Small intestine (tissue), 7 donors: ENCODE data around the gene LRRC3C. TPM values are rescaled to one million over a fixed set of nuclear protein-coding genes. Genes with fewer than 3 reads are reported as not detected.

Source experiments
- DNase-seq, 2 donors: peaks; one replicate each; pipeline versions ENCODE4 v3.0.0 to v3.0.0-alpha.2; 2013
- FAIRE-seq: peaks from 2 replicates; lab custom pipeline; 2012; peaks lifted over from hg19 to GRCh38; lab: Jason Lieb, UNC
- H3K27ac ChIP-seq, 3 donors: one replicate each; pipeline ENCODE4 v1.5.1; 2013; ENCODE audit warnings: low read length in 2 of 3, mild to moderate bottlenecking in 2 of 3, control low read depth in 1 of 3, inconsistent platforms in 1 of 3, low read depth in 1 of 3, moderate library complexity in 1 of 3
- H3K27me3 ChIP-seq, 3 donors: one replicate each; pipeline ENCODE4 v1.6.1; 2013; ENCODE audit warnings: low read length in 3 of 3, inconsistent platforms in 1 of 3; ENCODE audit not compliant: control insufficient read depth in 3 of 3, insufficient read depth in 3 of 3
- H3K36me3 ChIP-seq, 3 donors: one replicate each; pipeline ENCODE4 v1.6.1; 2013; ENCODE audit warnings: low read length in 3 of 3, inconsistent platforms in 1 of 3, low read depth in 1 of 3, mild to moderate bottlenecking in 1 of 3, moderate library complexity in 1 of 3; ENCODE audit not compliant: control insufficient read depth in 3 of 3, insufficient read depth in 2 of 3
- H3K4me1 ChIP-seq, 3 donors: one replicate each; pipeline ENCODE4 v1.6.1; 2013; ENCODE audit warnings: low read length in 2 of 3, inconsistent platforms in 1 of 3, low read depth in 1 of 3, mild to moderate bottlenecking in 1 of 3, moderate library complexity in 1 of 3; ENCODE audit not compliant: control insufficient read depth in 3 of 3, insufficient read depth in 2 of 3
- H3K4me3 ChIP-seq, 3 donors: one replicate each; pipeline ENCODE4 v1.5.1; 2013; ENCODE audit warnings: low read length in 3 of 3, control low read depth in 1 of 3, inconsistent platforms in 1 of 3, low read depth in 1 of 3, mild to moderate bottlenecking in 1 of 3, moderate library complexity in 1 of 3
- H3K9me3 ChIP-seq, 2 donors: one replicate each; pipeline ENCODE4 v1.6.1; 2013; ENCODE audit warnings: low read depth in 1 of 2, low read length in 1 of 2; ENCODE audit not compliant: control insufficient read depth in 2 of 2, insufficient read depth in 1 of 2
- WGBS, 3 donors: extraction: QIAGEN DNeasy Blood & Tissue Kit; methylation state at CpG; one replicate each; pipeline ENCODE4 v1.1.7; 2013; 5-methylcytosine and 5-hydroxymethylcytosine counted together
- polyA plus RNA-seq, 4 donors: library from polyadenylated mRNA; stranded (reverse) in 3 of 4; unstranded in 1 of 4; fragments of 200-250 nt in 3 of 4; fragments of 120-200 nt in 1 of 4; gene quantifications; one replicate each; pipeline versions ENCODE4 v1.2.1 to v1.2.3, GENCODE V29; 2013
- donor health status: healthy with polysubstance abuse.
- donor health status: control.
- donor health status: control.
- donor health status: Bipolar disorder and iron deficiency.
- donor health status: healthy.

LRRC3C gene
- polyA plus RNA-seq, 4 donors, result 0.10 TPM; not detected in 3

DNA sequence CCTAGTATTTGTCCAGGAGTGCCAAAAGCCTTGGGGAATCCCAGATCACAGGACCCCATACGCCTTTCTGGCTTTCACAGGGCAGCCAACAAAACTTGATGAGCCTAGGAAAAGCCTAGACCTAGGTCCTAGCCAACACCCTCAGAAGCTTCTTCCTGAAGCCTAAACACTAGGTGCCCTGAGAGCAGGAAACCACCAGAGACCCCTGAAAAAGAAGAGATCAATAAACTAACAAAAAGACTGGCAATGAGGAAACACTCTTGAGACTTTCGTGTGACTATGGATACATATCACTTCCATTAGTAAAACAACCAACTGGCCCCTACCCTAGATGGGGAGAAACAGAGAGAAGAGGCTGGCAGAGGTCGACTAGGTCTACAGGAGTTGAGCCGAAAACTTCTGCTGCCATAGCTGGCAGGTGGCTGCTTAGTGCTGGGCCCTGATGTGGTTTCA lies 1.4 kb upstream of the LRRC3C start:
- H3K27me3 ChIP-seq, result no peaks in the 10 kb centered on the region
- no peaks in the 10 kb centered on the region for H3K9me3 ChIP-seq
- H3K36me3 ChIP-seq, result peaks cover 4 to 45% (median 18%) of the 10 kb centered on the region in 3 donors
- FAIRE-seq, result no peak
- no peak for DNase-seq
- 12 to 28% (median 13%) methylated on average over 4 of the region's 4 CpGs for WGBS, 3 donors
- peaks cover 3 to 59% (median 9%) of the 10 kb centered on the region in 3 donors for H3K4me1 ChIP-seq
- peak overlapping the region; percentile 87 to 93 (median 89) for H3K4me3 ChIP-seq
- peak overlapping the region; percentile 89 to 91 (median 89) for H3K27ac ChIP-seq

DNA sequence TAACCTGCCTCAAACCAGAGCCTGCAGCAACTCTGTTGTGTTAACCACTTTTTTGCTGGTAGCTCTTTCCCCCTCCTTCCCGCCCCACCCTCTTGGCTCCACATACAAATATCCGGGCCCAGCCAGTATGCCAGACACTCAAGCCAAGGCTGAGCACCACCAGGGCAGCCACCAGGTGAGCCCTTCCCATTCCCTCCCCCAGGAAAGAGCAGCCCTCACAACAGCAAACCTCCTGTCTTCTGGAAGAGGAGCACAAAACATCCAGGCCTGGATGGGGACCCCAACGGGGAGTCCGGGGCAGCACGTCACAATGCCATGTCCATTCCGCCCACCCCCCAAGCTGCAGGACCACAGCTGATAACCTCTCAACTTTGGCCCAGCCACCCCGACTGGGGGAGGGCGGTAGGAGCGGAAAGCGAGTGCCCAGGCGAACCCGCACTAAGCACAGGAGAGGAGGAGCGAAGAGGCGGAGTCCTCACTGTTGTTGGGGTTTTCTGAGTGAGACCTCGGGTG lies 888 bp upstream of the LRRC3C start:
- H3K27me3 ChIP-seq, result no peaks in the 10 kb centered on the region
- 0 to 1% (median 1%) methylated on average over 12 to 15 of the region's 15 CpGs for WGBS, 3 donors
- DNase-seq, result peak; percentile 59 to 79
- H3K27ac ChIP-seq, result peak overlapping the region; percentile 89 to 91 (median 89)
- peaks cover 4 to 40% (median 17%) of the 10 kb centered on the region in 3 donors for H3K36me3 ChIP-seq
- peaks cover 3 to 55% (median 9%) of the 10 kb centered on the region in 3 donors for H3K4me1 ChIP-seq
- H3K9me3 ChIP-seq, result no peaks in the 10 kb centered on the region
- H3K4me3 ChIP-seq, result peak overlapping the region; percentile 87 to 93 (median 89)
- no peak for FAIRE-seq

DNA sequence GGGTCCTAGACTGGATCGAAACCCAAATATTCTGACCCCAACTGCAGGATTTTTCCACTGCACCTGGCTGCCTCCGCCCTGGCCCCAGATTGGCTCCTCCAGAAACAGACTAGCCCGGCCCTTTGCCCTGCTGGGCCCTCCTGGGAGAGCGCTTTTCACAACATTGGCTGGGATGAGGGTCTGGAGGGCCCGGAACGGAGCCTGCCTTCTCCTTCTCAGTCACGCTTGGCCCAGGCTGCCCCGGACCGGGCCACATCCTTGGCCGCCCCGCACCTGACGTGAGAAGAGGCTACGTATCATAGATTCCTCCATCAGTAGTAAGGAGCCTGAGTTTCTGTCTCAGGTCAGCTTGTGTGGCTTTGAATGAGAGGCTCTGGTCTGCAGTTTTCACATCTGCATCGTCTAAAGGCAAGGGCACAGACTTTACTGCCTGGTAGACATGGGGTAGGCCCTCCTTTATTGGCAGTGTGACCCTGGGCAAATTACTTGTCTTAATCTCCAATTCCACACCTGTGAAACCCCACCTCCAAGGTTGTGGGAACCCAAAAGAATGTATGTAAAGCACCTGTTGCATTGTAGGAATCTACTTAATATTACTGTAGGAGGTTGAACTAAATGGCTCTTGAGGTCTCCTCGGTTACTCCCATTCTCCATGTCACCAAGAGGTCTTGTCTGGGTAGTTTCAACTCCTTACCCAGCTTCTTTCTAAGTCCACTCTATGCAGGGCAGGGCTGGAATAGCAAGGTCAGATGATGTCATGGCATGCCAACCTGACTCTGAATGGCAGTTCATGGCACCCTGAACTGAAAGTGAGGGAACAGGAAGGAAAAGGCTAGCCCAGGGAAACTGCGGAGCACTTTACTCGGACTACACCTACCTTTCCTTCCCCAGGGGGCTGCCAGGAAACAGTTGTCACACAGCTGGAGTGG lies 661 bp downstream of the LRRC3C start:
- Histone ChIP-seq H3K9me3 (no peaks in the 10 kb centered on the region), H3K27me3 (no peaks in the 10 kb centered on the region), H3K27ac (peak overlapping the region; percentile 89 to 98 (median 89)), H3K4me1 (peaks cover 3 to 43% (median 9%) of the 10 kb centered on the region in 3 donors), H3K36me3 (peaks cover 0 to 25% (median 5%) of the 10 kb centered on the region in 3 donors), H3K4me3 (peak overlapping the region; percentile 38 to 93 (median 89))
- FAIRE-seq (no peak), DNase-seq (peak; percentile 58 to 78)
- 15 to 30% (median 23%) methylated on average over 17 of the region's 17 CpGs for WGBS, 3 donors

DNA sequence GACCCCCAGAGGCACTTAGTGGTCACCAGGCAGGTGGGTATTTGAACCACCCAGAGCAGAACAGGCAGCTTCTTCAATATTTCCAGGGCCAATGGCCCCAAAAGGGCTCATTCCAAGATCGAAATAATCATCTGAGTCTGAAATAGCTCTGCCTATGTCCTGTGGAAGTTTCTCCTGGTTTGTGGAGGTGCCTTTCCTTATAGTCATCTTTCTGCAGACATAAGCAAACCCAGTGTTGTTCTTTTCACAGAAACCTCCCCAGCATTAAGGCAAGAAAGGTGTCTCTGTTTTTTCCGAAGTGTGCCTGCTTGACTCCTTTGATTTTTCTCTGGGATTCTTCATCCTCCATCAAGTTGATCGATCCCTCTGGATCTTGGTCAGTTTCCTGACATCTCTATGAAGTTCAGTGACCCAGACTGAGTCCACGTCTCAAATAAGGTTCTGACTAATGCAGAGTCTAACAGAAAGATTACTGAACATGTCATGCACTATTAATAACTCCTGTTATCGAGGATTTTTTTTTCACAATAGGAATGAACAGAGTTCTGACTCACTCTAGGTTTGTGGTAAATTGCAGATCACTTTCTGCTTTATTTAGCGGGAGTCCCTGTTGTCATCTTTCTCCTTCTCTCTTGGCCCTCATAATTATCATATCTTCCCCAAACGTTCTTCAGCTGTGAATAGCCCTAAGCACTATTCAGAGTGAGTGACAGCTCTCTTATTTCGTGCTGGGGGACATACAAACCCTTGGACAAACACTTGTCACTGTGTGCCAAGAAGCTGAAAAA lies 1.5 kb downstream of the LRRC3C start:
- FAIRE-seq, result no peak
- no peak overlapping the region for H3K4me3 ChIP-seq

DNA sequence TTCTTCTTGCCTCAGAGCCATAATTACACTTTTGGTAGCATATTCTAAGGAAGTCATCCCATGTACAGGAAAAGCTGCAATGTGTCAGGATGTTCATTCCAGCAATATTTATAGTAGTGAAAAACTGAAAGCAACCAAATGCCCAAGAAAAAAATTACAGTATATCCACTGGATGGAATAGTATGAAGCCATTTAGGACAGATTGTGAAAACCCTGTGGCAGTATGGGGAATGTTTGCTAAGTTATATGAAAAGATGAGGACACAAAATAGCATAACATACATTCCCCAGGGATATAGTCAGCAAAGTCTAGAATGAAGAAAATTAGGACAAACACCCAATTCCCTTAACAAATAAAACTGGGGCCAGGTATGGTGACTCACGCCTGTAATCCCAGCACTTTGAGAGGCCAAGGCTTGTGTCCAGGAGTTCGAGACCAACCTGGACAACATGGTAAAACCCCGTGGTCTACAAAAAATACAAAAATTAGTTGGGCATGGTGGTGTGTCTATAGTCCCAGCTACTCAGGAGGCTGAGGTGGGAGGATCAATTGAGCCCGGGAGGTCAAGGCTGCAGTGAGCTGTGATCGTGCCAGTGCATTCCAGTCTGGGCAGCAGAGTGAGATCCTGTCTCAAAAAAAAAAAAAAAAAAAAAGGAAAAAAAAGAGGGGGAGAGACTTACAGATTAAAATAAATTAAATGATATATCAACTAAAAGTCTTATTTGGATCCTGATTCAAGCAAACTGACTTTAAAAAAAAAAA lies 2.3 kb downstream of the LRRC3C start:
- Histone ChIP-seq H3K4me3 (no peak overlapping the region), H3K36me3 (peaks cover 0 to 10% (median 0%) of the 10 kb centered on the region in 3 donors), H3K27ac (peak overlapping the region in 2 of 3 donors; percentile 32 to 44), H3K4me1 (peaks cover 3 to 28% (median 7%) of the 10 kb centered on the region in 3 donors), H3K27me3 (no peaks in the 10 kb centered on the region), H3K9me3 (no peaks in the 10 kb centered on the region)
- WGBS, 3 donors, result 94% methylated on average over 5 of the region's 5 CpGs
- DNase-seq (no peak), FAIRE-seq (no peak)

More for the DNA sequence above, 1.5 kb downstream of the LRRC3C start:
- Histone ChIP-seq H3K36me3 (peaks cover 0 to 16% (median 0%) of the 10 kb centered on the region in 3 donors), H3K4me1 (peaks cover 3 to 35% (median 9%) of the 10 kb centered on the region in 3 donors), H3K27ac (peak overlapping the region; percentile 89 to 98 (median 89)), H3K27me3 (no peaks in the 10 kb centered on the region), H3K9me3 (no peaks in the 10 kb centered on the region)
- DNase-seq, result peak in 1 of 2 donors; percentile 63
- WGBS, 3 donors, result 51 to 59% (median 54%) methylated on average over 8 of the region's 8 CpGs

DNA sequence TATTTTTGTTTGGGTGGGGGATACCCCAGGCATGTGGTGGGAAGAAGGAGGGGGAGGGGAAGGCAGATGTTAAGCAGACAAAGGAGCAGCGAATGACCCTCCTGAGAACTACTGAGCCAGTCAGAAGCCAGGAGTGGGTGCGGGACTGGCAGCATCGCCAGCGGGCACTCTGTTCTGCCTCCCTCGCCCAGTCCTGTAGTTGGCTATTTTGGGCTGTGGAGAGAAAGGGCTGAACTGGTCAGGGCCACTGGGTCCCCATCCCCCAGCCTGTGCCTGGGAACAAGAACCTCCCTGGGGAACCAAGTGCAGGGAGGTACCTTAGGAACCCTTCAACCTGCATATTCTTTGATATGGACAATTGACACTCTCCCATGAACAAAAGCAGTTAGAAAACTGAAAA lies 6.4 kb downstream of the LRRC3C start:
- no peaks in the 10 kb centered on the region for H3K27me3 ChIP-seq
- H3K9me3 ChIP-seq, result no peaks in the 10 kb centered on the region
- H3K36me3 ChIP-seq, result peaks cover 0 to 2% (median 0%) of the 10 kb centered on the region in 3 donors
- no peak overlapping the region for H3K27ac ChIP-seq
- peaks cover 0 to 2% (median 0%) of the 10 kb centered on the region in 3 donors for H3K4me1 ChIP-seq
- H3K4me3 ChIP-seq, result no peak overlapping the region
- 85 to 95% (median 87%) methylated on average over 5 of the region's 5 CpGs for WGBS, 3 donors
- DNase-seq (no peak), FAIRE-seq (no peak)

DNA sequence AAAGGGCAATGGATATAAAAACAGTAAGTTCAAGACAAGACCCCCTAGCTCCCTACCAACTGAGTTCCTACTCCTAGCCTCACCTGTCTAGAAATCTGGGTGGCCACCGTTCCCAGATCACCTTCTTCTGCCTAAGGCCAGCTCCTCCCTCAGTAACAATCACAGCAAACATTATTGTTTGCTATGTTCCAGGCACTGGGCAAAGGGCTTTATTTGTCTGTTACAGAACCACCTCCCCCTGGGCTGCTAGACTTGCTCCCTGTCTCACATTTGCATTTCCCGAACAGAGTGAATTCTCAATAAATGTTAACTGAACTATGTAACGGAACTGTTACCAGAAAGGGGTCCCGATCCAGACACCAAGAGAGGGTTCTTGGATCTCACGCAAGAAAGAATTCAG lies 6.8 kb downstream of the LRRC3C start:
- Histone ChIP-seq H3K27ac (no peak overlapping the region), H3K27me3 (no peaks in the 10 kb centered on the region), H3K36me3 (peaks cover 0 to 2% (median 0%) of the 10 kb centered on the region in 3 donors), H3K9me3 (no peaks in the 10 kb centered on the region), H3K4me1 (no peaks in the 10 kb centered on the region), H3K4me3 (no peak overlapping the region)
- WGBS, 3 donors, result 65 to 83% (median 73%) methylated on average over 5 of the region's 5 CpGs
- FAIRE-seq (no peak), DNase-seq (no peak)
